ENCODE results near the gene KLC1. TPM values are rescaled to one million over a fixed set of nuclear protein-coding genes. Genes with fewer than 3 reads are reported as not detected.
"Not testable (repeated sequence)": the region's sequence is repeated elsewhere in the genome, so short reads cannot be mapped to it uniquely, and the experiment has no call there.

KLC1 gene
- total and polyA plus RNA-seq, 11 donors = 127 to 241 (median 158) TPM

- Histone ChIP-seq H3K27ac (no peak overlapping the region), H3K9me3 (no peaks in the 10 kb centered on the region), H3K4me3 (no peak overlapping the region), H3K36me3 (peaks cover 0 to 34% (median 13%) of the 10 kb centered on the region in 9 donors), H3K27me3 (no peaks in the 10 kb centered on the region), H3K4me1 (peaks cover 5 to 62% (median 42%) of the 10 kb centered on the region in 12 donors)
- WGBS, 4 donors = 70 to 81% (median 72%) methylated on average over 4 of the region's 4 CpGs
- ATAC-seq (no peak), DNase-seq (no peak)
- intact Hi-C loops (cut with DNase I) = no loop called here
- no peak for TF ChIP-seq CTCF (IDR thresholded peaks at IDR 0.05)
These were observed 21.2 kb downstream of the KLC1 start for GRCh38 chr14:103650213-103650612.

GRCh38 chr14:103651585-103651984 is 22.6 kb downstream of the KLC1 start:
- intact Hi-C loops (cut with DNase I) = no loop called here
- no peak for DNase-seq
- 63 to 73% (median 68%) methylated on average over 7 of the region's 7 CpGs for WGBS, 4 donors
- Histone ChIP-seq H3K4me1 (peaks cover 5 to 63% (median 44%) of the 10 kb centered on the region in 12 donors), H3K27ac (no peak overlapping the region), H3K36me3 (peaks cover 0 to 48% (median 27%) of the 10 kb centered on the region in 9 donors), H3K4me3 (no peak overlapping the region), H3K9me3 (no peaks in the 10 kb centered on the region), H3K27me3 (no peaks in the 10 kb centered on the region)
- ATAC-seq = peak in 1 of 4 donors; percentile 38
- TF ChIP-seq POLR2A (IDR thresholded peaks at IDR 0.05) = no peak
- TF ChIP-seq CTCF (IDR thresholded peaks at IDR 0.05) = no peak

GRCh38 chr14:103652806-103653205 is 23.8 kb downstream of the KLC1 start:
- WGBS, 4 donors = 67 to 82% (median 75%) methylated on average over 3 of the region's 3 CpGs
- peak overlapping the region in 1 of 12 donors; percentile 19 for H3K4me3 ChIP-seq
- H3K36me3 ChIP-seq = peaks cover 0 to 60% (median 39%) of the 10 kb centered on the region in 9 donors
- H3K27ac ChIP-seq = peak overlapping the region in 11 of 12 donors; percentile 9 to 63 (median 28)
- H3K4me1 ChIP-seq = peaks cover 5 to 67% (median 50%) of the 10 kb centered on the region in 12 donors
- ATAC-seq = peak in 1 of 4 donors; percentile 5
- DNase-seq = no peak
- H3K27me3 ChIP-seq = no peaks in the 10 kb centered on the region
- intact Hi-C loops (cut with DNase I) = no loop called here
- no peaks in the 10 kb centered on the region for H3K9me3 ChIP-seq
- no peak for TF ChIP-seq CTCF (IDR thresholded peaks at IDR 0.05)
- no peak for TF ChIP-seq POLR2A (IDR thresholded peaks at IDR 0.05)

GRCh38 chr14:103653336-103653735 is 24.3 kb downstream of the KLC1 start:
- DNase-seq; H3K27me3 ChIP-seq; H3K9me3 ChIP-seq; intact Hi-C loops (cut with DNase I): not testable (repeated sequence)
- WGBS, 4 donors = 27 to 38% (median 34%) methylated on average over 10 of the region's 10 CpGs
- peak in 2 of 4 donors; percentile 16 to 21 for ATAC-seq
- H3K27ac ChIP-seq = peak overlapping the region in 11 of 12 donors; percentile 9 to 63 (median 28)
- H3K4me3 ChIP-seq = peak overlapping the region in 1 of 12 donors; percentile 13
- peaks cover 5 to 70% (median 52%) of the 10 kb centered on the region in 12 donors for H3K4me1 ChIP-seq
- H3K36me3 ChIP-seq = peaks cover 0 to 65% (median 44%) of the 10 kb centered on the region in 9 donors

- Histone ChIP-seq H3K36me3 (peaks cover 0 to 67% (median 45%) of the 10 kb centered on the region in 9 donors), H3K27ac (peak overlapping the region in 10 of 12 donors; percentile 9 to 63 (median 31)), H3K4me1 (peaks cover 5 to 70% (median 52%) of the 10 kb centered on the region in 12 donors), H3K9me3 (no peaks in the 10 kb centered on the region), H3K4me3 (peak overlapping the region in 1 of 12 donors; percentile 13), H3K27me3 (no peaks in the 10 kb centered on the region)
- ATAC-seq (peak in 3 of 4 donors; percentile 19 to 37 (median 20)), DNase-seq (no peak)
- no peak for TF ChIP-seq CTCF (IDR thresholded peaks at IDR 0.05)
- no peak for TF ChIP-seq POLR2A (IDR thresholded peaks at IDR 0.05)
- intact Hi-C loops (cut with DNase I) = no loop called here
- 43 to 62% (median 52%) methylated on average over 4 of the region's 4 CpGs for WGBS, 4 donors
These were observed 24.8 kb downstream of the KLC1 start for GRCh38 chr14:103653805-103654204.

Data from heart left ventricle (tissue), 16 donors.